ENCODE data around the gene PKHD1. TPM values are rescaled to one million over a fixed set of nuclear protein-coding genes. Genes with fewer than 3 reads are reported as not detected.

PKHD1 gene
- total RNA-seq, 1 experiment from 2014 or later, result 0.40 TPM

DNA sequence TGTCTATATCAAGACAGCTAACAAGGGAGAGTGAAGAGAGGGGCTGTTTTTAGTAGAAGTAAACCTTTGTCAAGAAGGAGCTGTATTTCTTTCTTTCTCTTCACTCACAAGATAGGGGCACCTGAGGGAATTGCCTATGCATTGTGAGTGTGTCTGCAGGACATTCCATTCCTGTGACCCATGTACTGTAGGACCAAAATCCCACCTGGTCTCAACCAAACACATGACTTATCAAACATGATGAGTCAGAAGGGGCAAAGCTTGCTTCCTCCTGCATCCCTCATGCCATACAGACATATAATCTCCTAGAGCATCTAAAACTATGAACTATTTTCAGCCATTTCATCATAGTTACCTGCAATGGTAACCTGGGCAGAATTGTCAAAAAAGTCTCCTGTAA lies 21.8 kb downstream of the PKHD1 start:
- H3K4me1 ChIP-seq (ENCODE audit: insufficient read depth, low read length), result peaks cover 8% of the 10 kb centered on the region
- peak overlapping the region; percentile 8; the same call in 1 of the 2 replicates for H3K4me2 ChIP-seq (ENCODE audit: low read length)
- POLR2A ChIA-PET (ENCODE audit: unreplicated experiment), result no interaction called here
- TF ChIP-seq, protein P1, sequence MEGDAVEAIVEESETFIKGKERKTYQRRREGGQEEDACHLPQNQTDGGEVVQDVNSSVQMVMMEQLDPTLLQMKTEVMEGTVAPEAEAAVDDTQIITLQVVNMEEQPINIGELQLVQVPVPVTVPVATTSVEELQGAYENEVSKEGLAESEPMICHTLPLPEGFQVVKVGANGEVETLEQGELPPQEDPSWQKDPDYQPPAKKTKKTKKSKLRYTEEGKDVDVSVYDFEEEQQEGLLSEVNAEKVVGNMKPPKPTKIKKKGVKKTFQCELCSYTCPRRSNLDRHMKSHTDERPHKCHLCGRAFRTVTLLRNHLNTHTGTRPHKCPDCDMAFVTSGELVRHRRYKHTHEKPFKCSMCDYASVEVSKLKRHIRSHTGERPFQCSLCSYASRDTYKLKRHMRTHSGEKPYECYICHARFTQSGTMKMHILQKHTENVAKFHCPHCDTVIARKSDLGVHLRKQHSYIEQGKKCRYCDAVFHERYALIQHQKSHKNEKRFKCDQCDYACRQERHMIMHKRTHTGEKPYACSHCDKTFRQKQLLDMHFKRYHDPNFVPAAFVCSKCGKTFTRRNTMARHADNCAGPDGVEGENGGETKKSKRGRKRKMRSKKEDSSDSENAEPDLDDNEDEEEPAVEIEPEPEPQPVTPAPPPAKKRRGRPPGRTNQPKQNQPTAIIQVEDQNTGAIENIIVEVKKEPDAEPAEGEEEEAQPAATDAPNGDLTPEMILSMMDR (conservative IDR thresholded peaks at IDR 0.05; ENCODE audit: low read depth, low read length), result no peak
- TF ChIP-seq EZH2 (IDR thresholded peaks at IDR 0.05; ENCODE audit: low read length, unreplicated experiment), result no peak
- TF ChIP-seq EZH2phosphoT487 (IDR thresholded peaks at IDR 0.05; ENCODE audit: borderline replicate concordance, low read length), result no peak
- intact Hi-C loops (cut with micrococcal nuclease), result no loop called here
- no peaks in the 10 kb centered on the region for H4K20me1 ChIP-seq (ENCODE audit: low read length)
- H3F3A ChIP-seq (ENCODE audit: low read length, unreplicated experiment), result no peaks in the 10 kb centered on the region
- H3K27ac ChIP-seq (ENCODE audit: low read length), result no peak overlapping the region
- H3K9me3 ChIP-seq (ENCODE audit: low read length), result no peaks in the 10 kb centered on the region
- H3K9me2 ChIP-seq (replicated peaks; ENCODE audit: low read length), result no peaks in the 10 kb centered on the region
- H3K4me3 ChIP-seq (ENCODE audit: low read length), result no peak overlapping the region
- CTCF ChIA-PET, result no interaction called here
- H2AFZ ChIP-seq (ENCODE audit: low read length), result no peak overlapping the region
- no peaks in the 10 kb centered on the region for H3K79me2 ChIP-seq (ENCODE audit: low read length)
- ATAC-seq (peak; percentile 20; the same call in 1 of the 2 replicates), DNase-seq (peak; percentile 90)
- no peaks in the 10 kb centered on the region for H3K36me3 ChIP-seq (ENCODE audit: low read depth, low read length)
- H3K27me3 ChIP-seq (ENCODE audit: low read length), result no peaks in the 10 kb centered on the region
- no peak overlapping the region for H3K9ac ChIP-seq (ENCODE audit: low read length)
- no TSS peak for BruUV-seq (replicated peaks)

DNA sequence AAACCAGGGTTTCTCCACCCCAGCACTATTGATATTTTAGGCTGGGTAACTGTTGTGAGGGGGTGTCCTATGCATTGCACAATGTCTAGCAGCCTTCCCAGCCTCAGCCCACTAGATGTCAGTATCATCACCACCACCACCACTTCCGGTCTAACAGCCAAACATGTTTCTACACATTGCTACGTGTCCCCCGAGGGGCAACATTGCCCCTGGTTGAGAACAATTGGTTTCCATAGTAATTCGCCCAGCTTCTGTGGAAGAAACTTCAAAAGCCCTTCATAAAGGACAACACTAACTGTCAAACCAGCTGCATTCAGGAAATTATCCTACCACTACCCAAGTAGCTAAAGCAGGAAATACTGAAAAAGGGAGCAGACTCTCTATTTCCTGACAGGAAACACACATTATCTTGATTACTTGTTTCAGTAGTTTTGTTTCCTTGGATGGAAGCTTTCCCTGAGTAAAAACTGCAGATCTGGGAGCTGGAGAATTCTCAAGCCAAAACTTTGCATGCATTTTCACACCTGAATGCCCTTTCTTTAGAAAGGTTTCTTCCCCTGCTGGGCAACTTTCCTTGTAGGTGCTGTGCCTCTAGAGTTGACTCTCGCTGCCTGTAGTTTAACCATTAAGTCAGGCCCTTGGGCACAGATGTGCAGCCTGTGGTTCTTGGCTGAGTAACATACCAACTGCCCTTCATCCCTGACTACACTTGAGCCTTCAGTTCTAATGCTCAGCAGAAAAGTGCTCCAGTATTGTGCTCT lies 23.6 kb downstream of the PKHD1 start:
- no TSS peak for BruUV-seq (replicated peaks)
- H3K36me3 ChIP-seq (ENCODE audit: low read depth, low read length), result no peaks in the 10 kb centered on the region
- intact Hi-C loops (cut with micrococcal nuclease), result no loop called here
- H3K9ac ChIP-seq (ENCODE audit: low read length), result no peak overlapping the region
- H3K27me3 ChIP-seq (ENCODE audit: low read length), result no peaks in the 10 kb centered on the region
- no peak overlapping the region for H3K4me2 ChIP-seq (ENCODE audit: low read length)
- no peaks in the 10 kb centered on the region for H3F3A ChIP-seq (ENCODE audit: low read length, unreplicated experiment)
- no peak overlapping the region for H3K4me3 ChIP-seq (ENCODE audit: low read length)
- H3K9me3 ChIP-seq (ENCODE audit: low read length), result no peaks in the 10 kb centered on the region
- ATAC-seq (no peak), DNase-seq (peak; percentile 57)
- no peaks in the 10 kb centered on the region for H4K20me1 ChIP-seq (ENCODE audit: low read length)
- CTCF ChIA-PET, result no interaction called here
- POLR2A ChIA-PET (ENCODE audit: unreplicated experiment), result no interaction called here
- no peaks in the 10 kb centered on the region for H3K9me2 ChIP-seq (replicated peaks; ENCODE audit: low read length)
- no peaks in the 10 kb centered on the region for H3K79me2 ChIP-seq (ENCODE audit: low read length)
- H3K27ac ChIP-seq (ENCODE audit: low read length), result no peak overlapping the region
- TF ChIP-seq EZH2 (IDR thresholded peaks at IDR 0.05; ENCODE audit: low read length, unreplicated experiment), result no peak
- TF ChIP-seq, protein P1 (conservative IDR thresholded peaks at IDR 0.05; ENCODE audit: low read depth, low read length), result peak; percentile 64
- H3K4me1 ChIP-seq (ENCODE audit: insufficient read depth, low read length), result peaks cover 15% of the 10 kb centered on the region
- 0 out of 2 replicates have a peak overlapping the region, but pooled peaks have one; percentile 40 for H2AFZ ChIP-seq (ENCODE audit: low read length)

DNA sequence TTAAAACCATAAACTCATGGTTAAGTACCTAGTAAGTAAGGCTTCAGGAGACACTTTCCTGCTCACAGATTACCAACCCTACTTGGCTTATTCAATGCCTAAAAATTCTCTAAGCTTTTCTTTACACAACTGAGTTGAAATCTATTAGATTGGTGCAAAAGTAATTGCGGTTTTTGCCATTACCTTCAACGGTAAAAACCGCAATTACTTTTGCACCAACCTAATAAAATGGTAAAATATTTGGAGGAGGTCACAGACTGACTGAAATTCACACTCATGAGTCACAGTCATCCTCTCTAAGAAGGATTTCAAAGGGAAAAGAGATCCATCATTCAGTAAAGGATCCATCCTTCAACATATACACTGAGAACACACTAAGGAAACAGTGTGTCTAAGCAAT lies 25.9 kb downstream of the PKHD1 start:
- TF ChIP-seq EZH2 (IDR thresholded peaks at IDR 0.05; ENCODE audit: low read length, unreplicated experiment) (no peak), EZH2phosphoT487 (IDR thresholded peaks at IDR 0.05; ENCODE audit: borderline replicate concordance, low read length) (no peak)
- TF ChIP-seq, protein P1 (conservative IDR thresholded peaks at IDR 0.05; ENCODE audit: low read depth, low read length), result no peak
- Histone ChIP-seq H2AFZ (ENCODE audit: low read length) (no peak overlapping the region), H3K27me3 (ENCODE audit: low read length) (no peaks in the 10 kb centered on the region), H4K20me1 (ENCODE audit: low read length) (no peaks in the 10 kb centered on the region), H3K9ac (ENCODE audit: low read length) (no peak overlapping the region), H3K4me3 (ENCODE audit: low read length) (no peak overlapping the region), H3K9me2 (replicated peaks; ENCODE audit: low read length) (no peaks in the 10 kb centered on the region), H3K9me3 (ENCODE audit: low read length) (no peaks in the 10 kb centered on the region), H3K4me2 (ENCODE audit: low read length) (no peak overlapping the region), H3K27ac (ENCODE audit: low read length) (no peak overlapping the region), H3F3A (ENCODE audit: low read length, unreplicated experiment) (no peaks in the 10 kb centered on the region), H3K79me2 (ENCODE audit: low read length) (no peaks in the 10 kb centered on the region), H3K4me1 (ENCODE audit: insufficient read depth, low read length) (peaks cover 15% of the 10 kb centered on the region), H3K36me3 (ENCODE audit: low read depth, low read length) (no peaks in the 10 kb centered on the region)
- ChIA-PET POLR2A (ENCODE audit: unreplicated experiment) (no interaction called here), CTCF (no interaction called here)
- no TSS peak for BruUV-seq (replicated peaks)
- ATAC-seq (no peak), DNase-seq (no peak)
- intact Hi-C loops (cut with micrococcal nuclease), result no loop called here
